ENCODE measurements around the gene PAX4.

DNA sequence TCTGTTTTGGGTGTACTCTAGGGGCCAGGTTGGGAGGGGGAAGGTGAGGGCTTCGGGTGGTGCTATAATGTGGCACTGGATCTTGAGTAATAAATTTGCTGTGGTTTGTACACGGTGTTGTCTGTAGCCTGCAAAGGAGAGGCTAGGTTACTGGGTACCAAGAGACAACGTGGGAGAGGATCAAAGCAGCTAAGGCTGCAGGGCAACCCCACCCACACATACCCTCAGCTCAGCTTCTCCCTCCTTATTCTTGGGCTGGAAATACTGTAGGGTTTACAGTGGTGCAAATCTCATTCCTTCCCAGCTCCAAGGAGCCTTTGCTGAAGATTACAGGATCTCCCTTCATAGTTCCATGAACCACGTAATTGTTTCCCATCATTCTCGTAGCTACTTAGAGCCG is 26.4 kb downstream of the PAX4 start:
- TF ChIP-seq CTCF (conservative IDR thresholded peaks at IDR 0.05 in 1 of 2, IDR thresholded peaks at IDR 0.05 in 1 of 2; ENCODE audit: low read depth in 1 of 2, low read length in 2 of 2) (no peak), EZH2 (IDR thresholded peaks at IDR 0.05; ENCODE audit: low read length, missing control alignments) (no peak)

Data from fibroblast of lung (primary cell).